HG03280 (cell line): ENCODE measurements around the gene CREBRF.
"Not testable (repeated sequence)": the region's sequence is repeated elsewhere in the genome, so short reads cannot be mapped to it uniquely, and the experiment has no call there.

ENCODE experiments used
- ATAC-seq: cut with Tn5 transposase; IDR thresholded peaks from one replicate; pipeline ENCODE4 v1.9.1; 2021; ENCODE audit warnings: mild to moderate bottlenecking, moderate library complexity; ENCODE audit not compliant: unreplicated experiment

The CREBRF gene

DNA sequence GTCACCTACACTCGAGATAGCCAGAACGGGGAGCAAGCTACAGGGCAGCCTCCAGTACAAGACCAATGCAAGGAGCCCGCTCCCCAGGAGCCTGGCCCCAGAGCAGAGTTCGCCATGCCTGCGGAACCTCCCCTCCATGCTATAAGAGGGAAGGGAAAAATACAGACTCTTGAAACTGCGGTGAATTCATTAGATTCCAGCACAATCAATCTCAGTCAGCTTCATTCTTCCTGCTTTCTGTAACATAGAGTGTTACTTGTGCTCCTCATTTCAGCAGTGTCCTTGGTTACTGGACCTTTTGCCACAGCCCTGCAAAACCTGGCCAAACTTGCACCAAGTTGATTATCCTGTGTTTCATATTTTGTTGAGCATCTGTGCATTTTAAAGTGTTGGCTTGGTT is 22.2 kb upstream of the CREBRF start:
- no peak for ATAC-seq

DNA sequence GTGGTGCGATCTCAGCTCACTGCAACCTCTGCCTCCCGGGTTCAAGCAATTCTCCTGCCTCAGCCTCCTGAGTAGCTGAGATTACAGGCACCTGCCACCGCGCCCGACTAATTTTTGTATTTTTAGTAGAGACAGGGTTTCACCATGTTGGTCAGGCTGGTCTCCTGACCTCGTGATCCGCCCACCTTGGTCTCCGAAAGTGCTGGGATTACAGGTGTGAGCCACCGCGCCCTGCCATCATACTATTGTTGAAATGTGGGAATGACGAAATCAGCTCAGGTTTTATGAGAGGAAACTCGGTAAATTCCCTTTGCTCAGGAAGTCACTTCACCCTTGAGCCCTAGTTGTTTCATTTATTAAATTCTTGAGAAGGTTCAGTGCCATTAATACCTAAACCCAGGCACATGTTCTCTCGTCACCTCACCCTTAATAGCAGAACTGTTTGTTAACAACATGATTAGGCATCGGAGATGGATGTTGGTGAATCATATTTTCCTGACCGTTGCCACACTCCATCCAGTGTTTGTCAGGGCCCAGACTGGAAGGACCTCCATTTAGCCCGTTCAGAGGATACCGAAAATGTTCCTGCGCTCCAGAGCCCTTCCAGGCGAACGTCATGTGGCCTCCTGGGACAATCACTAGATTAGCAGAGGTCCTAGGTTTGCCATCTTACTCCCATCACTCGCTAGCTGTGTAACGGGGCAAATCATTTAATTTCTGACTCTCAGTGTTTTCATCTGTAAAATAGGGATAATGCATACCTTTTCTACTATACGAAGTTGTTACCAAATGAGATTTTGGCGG is 20.0 kb upstream of the CREBRF start:
- ATAC-seq, result peak; percentile 38

DNA sequence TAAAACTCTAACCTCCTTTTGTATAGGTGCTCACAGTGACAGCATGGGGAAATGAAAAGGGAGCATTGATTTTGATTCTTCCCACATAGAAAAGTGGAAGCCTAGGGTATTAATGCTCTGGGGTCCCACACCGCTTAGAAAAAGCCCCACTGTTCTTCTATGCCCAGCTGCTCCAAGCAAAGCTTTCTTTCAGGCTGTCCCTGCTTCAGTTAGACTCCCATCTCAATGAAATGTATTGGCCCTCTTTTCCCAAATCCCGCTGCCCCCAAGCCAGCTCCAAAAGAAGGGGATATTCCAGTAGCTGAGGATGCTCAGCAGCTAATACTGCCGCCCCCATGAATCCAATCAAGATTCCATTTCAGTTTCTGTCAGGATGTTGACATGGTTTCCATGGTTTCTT is 17.0 kb upstream of the CREBRF start:
- ATAC-seq, result no peak

DNA sequence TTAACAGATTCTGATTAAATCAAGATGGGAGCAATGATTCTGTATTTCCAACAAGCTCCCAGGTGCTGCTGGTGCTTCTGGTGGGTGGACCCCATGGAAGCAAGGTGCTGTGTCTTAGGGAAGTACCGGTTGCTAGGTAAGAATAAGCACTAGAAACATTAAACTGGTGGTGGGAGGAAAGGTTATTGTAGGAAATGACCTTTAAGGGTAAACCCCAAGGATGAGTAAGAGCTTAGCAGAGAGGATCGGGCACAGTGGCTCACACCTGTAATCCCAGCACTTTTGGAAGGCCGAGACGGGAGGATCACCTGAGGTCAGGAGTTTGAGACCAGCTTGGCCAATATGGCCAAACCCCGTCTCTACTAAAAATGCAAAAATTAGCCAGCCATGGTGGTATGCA is 16.2 kb upstream of the CREBRF start:
- ATAC-seq, result no peak

DNA sequence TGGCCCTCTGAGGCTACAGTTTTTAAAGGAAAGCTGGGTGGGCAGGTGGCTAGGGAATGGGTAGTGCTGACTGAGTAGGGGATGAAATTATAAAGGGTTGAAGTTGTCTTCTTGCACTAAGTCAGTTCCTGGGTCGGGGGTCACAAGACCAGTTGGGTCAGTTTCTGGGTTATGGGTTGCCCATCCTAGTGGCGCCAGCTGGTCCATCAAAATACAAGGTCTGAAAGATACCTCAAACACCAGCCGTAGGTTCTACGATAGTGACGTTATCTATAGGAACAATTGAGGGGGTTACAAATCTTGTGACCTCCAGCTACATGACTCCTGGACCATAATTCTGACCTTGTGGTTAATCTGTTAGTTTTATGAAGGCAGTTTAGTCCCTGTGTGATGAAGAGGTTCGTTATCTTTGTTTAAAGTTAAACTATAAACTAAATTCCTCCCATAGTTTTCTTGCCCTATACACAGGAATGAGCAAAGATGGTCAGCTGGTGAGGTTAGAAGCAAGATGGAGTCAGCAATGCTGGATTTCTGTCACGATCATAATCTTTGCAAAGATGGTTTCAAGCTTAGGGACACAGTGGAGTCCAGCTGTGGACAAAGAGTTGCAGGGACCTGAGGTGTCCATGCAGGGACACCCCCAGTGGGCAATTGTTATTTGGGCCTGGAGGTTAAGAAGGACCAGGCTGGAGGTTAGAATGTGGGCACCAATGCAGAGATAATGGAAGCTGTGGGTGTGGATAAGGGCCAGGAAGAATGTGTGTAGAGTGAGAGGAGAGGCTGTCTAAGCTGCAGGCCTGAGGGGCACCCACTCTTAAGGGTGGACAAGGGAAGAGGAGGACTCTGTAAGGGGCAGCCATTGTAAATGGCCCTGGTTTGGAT is 14.0 kb upstream of the CREBRF start:
- no peak for ATAC-seq

DNA sequence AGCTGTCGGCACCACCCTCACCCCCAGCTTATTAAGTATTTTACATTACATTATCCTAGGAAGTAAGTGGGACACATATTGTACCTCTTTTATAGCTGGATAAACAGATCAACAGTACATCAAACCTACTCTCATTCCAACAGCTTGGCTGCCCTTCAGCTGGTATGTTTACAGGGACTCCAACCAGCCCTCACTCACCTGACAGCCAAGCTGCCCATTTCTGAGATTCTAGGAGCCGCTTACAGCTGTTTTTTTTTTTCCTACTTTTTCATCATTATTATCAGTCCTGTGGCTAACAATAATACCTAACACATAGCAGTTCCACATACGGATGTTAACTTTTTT is 13.4 kb upstream of the CREBRF start:
- no peak for ATAC-seq

DNA sequence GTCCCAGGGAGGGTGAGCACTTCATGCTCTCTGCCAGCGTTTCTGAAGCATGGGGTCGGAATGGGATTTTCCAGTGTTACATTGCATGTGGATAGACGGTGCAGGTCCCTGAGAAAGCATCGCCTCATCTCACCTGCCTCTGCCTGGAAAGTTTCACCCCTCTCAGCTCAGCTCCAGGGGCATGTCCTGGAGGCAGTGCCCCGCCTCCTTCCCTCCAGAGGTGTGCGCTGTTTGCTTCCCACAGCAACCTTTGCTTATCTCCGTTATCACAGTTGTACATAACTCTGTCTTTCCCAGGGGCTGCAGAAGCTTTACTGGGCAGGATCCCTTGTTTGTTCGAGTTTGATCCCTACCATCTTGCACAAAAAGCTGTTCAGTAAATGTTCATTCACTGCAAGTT is 10.7 kb upstream of the CREBRF start:
- no peak for ATAC-seq

DNA sequence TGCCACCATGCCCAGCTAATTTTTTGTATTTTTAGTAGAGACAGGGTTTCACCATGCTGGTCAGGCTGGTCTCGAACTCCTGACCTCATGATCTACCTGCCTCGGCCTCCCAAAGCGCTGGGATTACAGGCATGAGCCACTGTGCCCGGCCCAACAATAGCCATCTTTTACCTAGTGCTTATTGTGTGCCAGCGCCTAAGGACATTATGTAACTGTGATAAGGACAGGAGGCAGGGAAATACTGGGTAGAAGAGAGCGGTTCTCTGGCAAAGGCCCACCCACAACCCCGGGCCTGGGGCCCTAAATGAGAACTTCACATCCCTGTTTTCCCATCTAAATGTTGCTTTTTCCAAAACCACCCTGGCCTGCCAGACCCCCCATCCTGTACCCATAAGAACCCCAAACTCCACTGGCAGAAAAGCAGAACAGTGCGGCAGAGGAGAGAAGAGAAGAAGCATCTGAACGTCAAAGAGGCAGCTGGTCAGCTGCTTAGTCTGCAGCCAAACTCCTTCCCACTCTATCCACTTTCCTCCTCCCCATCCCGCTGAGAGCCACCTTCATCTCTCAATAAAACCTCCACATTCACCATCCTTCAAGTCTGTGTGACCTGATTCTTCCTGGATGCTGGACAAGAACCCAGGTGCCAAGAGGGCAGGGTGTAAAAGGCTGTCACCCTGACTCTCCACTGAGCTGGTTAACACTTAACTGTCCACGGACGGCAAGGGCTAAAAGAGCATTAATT is 8.9 kb upstream of the CREBRF start:
- not testable (repeated sequence) for ATAC-seq

DNA sequence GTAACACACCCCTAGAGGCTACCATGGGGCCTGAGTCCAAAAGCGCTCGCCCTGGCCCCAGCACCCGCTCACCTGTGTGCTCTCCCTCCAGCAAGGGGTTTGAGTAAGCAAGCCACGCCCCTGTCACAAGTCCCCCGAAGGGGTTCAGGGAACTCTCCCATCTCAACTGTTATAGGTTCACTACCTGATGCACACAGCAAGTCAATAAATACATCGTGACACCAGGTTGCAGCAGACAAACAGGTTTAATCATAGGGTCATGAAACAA is 8.4 kb upstream of the CREBRF start:
- ATAC-seq, result no peak

DNA sequence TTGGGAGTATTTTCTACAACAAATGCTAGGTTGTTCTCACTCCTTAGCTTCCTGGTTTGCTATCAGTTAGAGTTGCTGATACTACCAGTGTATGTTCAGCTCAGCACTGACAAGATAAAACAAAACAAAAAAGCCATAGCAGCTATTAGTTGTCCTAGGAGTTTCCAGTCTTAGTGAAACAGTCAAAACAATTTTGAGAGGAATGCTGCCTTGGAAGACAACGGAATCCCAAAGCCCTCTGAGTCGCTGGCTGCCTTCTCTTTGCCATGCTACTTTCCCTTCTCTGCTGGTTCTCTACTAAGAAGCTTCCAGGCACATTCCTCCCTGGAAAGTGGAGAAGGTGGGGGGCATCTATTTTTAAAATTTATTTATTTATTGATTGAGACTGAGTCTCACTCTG is 5.4 kb upstream of the CREBRF start:
- no peak for ATAC-seq

DNA sequence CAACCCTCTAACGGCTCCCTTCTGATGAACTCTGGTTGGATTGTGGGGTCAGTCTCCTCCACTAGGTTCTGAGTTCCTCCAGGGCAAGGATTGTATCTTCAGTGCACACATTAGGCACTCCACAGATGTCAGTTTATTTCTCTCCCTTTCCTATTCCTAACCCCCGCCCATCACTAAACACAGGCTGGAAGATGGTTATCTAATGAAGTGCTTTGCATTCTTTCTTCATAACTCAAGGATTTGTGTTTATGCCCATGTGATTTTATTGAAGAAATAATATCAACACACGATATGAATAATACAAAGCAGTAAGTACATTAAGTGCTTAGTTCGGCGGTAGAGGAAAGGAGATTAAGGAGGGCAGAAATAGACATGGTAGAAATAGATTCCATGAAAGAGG is 4.4 kb upstream of the CREBRF start:
- ATAC-seq, result no peak

DNA sequence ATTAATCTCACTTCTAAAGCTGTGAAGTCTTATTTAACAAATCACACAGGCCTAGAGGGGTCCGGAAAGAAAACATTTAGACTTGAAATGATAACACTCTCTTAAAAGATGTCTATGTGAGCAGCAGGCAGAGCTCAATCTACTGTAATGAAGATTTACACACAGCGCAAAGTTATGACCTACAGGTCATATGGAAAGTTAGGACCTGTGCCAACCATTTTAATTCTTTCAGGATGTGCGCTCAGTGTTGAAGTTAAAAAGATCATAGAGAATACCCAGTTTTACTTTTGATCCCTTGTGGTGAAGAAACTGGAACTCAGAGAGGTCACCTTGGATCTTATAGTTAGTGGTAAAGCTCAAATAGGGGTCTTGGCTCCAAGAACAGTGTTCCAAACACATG is 3.1 kb upstream of the CREBRF start:
- ATAC-seq, result no peak

DNA sequence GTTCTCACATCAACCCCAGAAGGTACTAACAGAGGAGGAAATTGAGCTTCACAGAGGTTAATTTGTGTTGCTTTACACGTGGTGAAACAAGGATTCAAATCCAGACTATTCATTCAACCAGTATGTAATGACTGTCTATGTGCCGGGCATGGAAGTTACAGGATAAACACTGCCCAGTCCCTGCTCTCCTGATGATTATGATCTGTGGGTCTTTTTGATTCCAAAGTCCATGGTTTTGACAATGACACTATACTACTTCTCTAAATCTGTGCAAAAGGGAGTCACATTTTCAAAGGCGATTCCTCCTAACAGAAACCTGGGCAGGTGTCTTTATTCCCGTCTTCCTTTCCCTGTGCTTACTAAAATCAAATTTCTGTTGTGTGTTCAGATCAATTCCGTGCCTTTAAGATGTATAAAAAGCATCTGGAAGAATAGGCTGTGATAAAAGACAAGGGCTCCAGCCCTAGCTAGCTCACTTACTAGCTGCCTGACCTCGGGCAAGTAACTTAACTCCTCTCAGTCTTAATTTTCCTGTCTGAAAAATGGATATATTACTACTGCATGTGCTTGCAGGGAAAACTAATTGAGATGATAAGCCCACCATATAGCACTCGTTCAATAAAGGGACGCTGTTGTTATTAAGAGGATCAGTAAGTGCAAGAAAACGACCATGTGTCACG is 970 bp upstream of the CREBRF start:
- ATAC-seq, result no peak

DNA sequence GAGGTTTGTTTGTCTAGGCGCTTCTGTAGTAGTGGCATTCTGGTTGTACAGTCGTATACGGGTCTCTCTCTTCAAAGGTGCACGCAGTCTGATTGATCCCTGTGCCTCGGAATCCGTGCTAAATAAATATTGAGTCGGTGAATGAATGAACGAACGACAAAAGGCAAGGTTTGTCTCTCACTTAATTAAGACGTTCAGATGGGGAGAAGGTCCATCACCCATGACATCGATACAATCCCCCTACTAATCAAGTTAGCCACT is 500 bp upstream of the CREBRF start:
- ATAC-seq, result no peak

DNA sequence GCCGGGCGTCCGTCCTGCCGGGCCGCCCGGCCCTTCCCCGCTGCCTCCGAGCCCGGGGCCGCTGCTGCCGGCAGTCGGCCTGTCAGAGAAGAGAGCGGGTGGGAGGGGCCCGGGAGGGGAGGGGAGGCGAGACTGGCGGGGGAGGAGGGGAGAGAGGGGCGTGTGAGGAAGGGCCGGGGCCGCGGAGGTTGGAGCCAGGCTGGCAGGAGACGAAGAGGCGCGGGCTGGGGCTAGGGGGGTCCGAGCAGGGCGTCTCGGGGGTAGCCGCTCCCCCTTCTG is 570 bp downstream of the CREBRF start:
- peak; percentile 29 for ATAC-seq

DNA sequence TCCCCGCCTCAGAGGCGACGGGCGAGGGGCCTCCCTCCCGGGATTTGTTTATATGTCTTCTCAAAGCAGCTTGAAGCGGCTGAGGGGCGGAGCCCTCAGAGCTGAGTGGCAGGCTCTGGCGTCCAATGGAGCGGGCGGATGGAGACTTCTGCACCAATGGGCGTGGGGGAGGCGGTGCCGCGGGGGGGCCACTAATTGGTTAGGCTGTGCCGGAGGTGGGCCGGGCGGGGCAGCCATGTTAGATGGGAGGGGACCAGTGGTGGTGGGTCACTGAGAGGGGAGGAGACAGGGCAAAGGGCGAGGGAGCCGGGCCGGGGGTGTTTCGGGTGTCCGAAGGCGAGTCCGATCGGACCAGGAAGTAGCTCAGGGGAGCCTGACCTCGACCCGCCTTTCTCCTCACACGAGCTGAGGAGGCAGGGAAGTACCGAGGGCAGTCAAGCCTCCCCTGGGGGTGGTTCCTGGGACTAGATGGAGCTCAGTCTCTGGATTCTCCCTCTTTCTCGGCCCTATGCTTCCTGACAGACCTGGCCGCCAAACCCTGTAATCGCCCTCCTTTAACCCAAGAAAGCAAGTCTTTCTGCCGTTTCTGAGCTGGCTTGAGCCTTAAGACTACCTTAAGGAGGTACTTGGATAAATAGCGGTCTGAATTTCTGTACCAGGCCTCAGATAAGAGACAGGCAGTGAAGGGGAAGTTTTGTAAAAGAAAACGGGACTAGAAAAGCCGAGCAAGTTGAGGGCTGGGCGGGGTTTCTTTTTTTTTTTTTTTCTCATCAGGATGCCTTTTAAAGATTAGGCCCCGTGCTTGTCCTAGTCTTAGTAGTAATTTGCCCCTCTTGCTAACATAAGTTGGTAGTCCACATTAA is 1.1 kb downstream of the CREBRF start:
- ATAC-seq, result peak; percentile 77

DNA sequence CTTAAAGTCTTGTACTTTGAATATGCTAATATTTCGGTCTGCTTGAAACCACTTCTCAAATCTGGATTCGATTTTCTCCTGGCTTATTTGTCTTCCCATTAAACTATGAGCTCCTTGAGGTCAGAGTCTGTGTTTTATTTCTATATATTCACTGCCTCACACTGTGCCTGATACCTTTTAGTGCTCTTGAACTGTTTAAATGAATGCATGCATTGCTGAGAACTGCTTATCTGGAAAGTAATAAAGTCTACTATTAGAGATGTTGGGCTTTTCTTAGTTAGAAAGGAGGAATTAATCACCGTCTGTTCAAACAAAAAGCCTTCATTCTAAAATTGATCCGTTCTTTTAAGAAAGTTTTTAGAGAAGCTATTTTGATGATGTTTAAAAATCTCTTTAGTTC is 6.0 kb downstream of the CREBRF start:
- ATAC-seq, result no peak

DNA sequence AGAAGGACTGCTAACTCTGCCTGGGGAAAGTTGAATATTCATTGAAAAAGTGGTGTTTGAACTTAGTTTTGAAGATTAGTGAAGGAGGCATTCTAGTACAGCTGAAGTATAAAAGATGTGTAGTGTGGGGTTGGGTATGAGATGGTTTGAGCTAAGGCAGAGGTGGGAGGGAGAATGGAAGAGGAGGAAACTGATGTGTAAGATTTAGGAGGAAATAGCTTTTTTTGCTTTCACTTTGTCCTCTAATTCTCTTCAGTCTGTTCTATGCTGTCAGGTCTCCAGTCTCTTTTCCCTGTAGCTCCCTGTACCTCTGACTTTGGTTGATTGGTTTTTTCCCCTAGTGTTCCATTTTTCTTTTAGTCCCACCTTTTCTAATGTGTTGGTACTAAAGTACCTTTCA is 9.0 kb downstream of the CREBRF start:
- ATAC-seq, result no peak

DNA sequence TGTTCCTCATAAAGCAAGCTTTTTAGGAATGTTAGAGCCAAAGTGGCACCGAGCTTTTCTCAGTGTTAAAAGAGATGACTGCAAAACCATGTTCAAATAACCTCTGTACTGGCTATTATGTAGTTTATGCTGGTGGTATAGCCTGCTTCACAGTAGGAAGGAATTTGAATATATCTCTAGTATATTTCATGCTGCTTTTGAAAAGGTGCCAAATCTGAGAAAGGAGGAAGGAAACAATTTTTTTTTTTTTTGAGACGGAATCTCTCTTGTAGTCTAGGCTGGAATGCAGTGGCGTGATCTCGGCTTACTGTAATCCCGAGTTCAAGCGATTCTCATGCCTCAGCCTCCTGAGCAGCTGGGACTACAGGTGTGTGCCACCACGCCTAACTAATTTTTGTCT is 13.5 kb downstream of the CREBRF start:
- no peak for ATAC-seq

DNA sequence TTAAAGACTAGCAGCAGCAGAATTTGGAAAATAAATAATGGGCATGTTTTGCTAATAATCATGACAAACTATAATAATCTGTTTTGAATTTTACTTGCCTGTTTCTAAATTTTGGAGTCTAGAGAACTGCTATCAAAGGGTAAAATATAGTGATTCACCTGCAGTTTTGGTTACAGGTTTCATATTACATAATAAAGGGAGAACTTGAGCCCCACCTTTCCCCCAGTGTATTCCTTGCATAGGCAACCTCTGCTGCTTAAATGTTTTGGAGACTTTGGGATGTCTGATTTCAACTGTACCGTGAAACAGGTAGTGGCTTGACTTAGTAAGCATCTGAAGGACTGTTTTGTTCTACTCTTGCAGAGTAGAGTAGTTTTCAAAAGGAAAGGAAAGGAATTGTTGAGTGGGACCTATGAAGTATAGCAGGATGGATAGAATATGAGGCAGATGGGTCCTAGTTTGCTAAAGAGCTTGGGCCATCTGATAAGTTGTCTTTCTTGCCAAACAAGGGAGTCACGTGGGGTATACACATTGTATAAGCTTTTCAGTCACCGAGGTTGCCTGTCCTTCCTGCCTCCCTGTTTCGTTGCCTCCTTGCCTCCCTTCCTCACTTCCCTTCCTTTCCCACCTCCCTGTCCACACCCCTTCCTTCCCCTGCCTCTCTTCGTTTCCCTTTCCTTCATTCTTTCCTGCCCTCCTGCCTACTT is 19.1 kb downstream of the CREBRF start:
- ATAC-seq, result no peak
